PC-3 (cell line): ENCODE data around the gene ARHGEF7. TPM values are rescaled to one million over a fixed set of nuclear protein-coding genes. Genes with fewer than 3 reads are reported as not detected.

Experiments used
- ATAC-seq: fragments of 200-7000 bp; cut with Tn5 transposase; 2 replicates; pipeline ENCODE4 v1.9.1; 2020; ENCODE audit warnings: mild to moderate bottlenecking, moderate library complexity
- BruUV-seq: library from RNA; stranded (reverse); fragments of 400-500 nt; replicated peaks from 2 replicates; lab custom pipeline; 2021; lab: Mats Ljungman, UMichigan
- CTCF ChIA-PET: fragments of 300-600 bp; sonication (Branson Sonifier 250); formaldehyde crosslinking; loops from one replicate; lab custom pipeline; 2022; ENCODE audit warnings: antibody characterized with exemption; lab: Charles Lee
- POLR2A ChIA-PET: fragments of 300-600 bp; sonication (Branson Sonifier 250); formaldehyde crosslinking; loops from one replicate; lab custom pipeline; 2022; ENCODE audit warnings: antibody characterized with exemption; ENCODE audit not compliant: unreplicated experiment; lab: Charles Lee
- DNase-seq: peaks from one replicate; pipeline ENCODE4 v3.0.0-alpha.2; 2015
- H2AFZ ChIP-seq: fragments of 300-600 bp; sonication (generic); 2 replicates; pipeline ENCODE4 v1.6.0; 2016; ENCODE audit warnings: antibody characterized with exemption, low read length
- H3F3A ChIP-seq: fragments of 300-600 bp; sonication (generic); one replicate; pipeline ENCODE4 v1.6.0; 2017; ENCODE audit warnings: antibody characterized with exemption, low read length, control low read depth, mild to moderate bottlenecking; ENCODE audit not compliant: unreplicated experiment
- H3K27ac ChIP-seq: fragments of 300-600 bp; sonication (generic); 2 replicates; pipeline ENCODE4 v1.5.1; 2016; ENCODE audit warnings: mild to moderate bottlenecking, low read length
- H3K27me3 ChIP-seq: fragments of 300-600 bp; sonication (generic); 2 replicates; pipeline ENCODE4 v1.6.1; 2016; ENCODE audit warnings: low read length, mixed read lengths
- H3K36me3 ChIP-seq: fragments of 300-600 bp; sonication (generic); 2 replicates; pipeline ENCODE4 v1.6.1; 2016; ENCODE audit warnings: low read depth, mixed run types, low read length, mixed read lengths
- H3K4me1 ChIP-seq: fragments of 300-600 bp; sonication (generic); 2 replicates; pipeline ENCODE4 v1.5.1; 2016; ENCODE audit warnings: low read length; ENCODE audit not compliant: insufficient read depth
- H3K4me2 ChIP-seq: fragments of 300-600 bp; sonication (generic); 2 replicates; pipeline ENCODE4 v1.6.0; 2016; ENCODE audit warnings: low read length
- H3K4me3 ChIP-seq: fragments of 300-600 bp; sonication (generic); 2 replicates; pipeline ENCODE4 v1.5.1; 2016; ENCODE audit warnings: mild to moderate bottlenecking, low read length, mixed read lengths
- H3K79me2 ChIP-seq: fragments of 300-600 bp; sonication (generic); 2 replicates; pipeline ENCODE4 v1.6.1; 2017; ENCODE audit warnings: low read length, mixed read lengths
- H3K9ac ChIP-seq: fragments of 300-600 bp; sonication (generic); 2 replicates; pipeline ENCODE4 v1.6.0; 2016; ENCODE audit warnings: mild to moderate bottlenecking, low read length
- H3K9me2 ChIP-seq: fragments of 300-600 bp; sonication (generic); replicated peaks from 2 replicates; pipeline ENCODE4 v1.6.1; 2016; ENCODE audit warnings: mixed run types, low read length, mixed read lengths
- H3K9me3 ChIP-seq: fragments of 300-600 bp; sonication (generic); 2 replicates; pipeline ENCODE4 v1.6.1; 2016; ENCODE audit warnings: low read length, mixed read lengths
- H4K20me1 ChIP-seq: fragments of 300-600 bp; sonication (generic); 2 replicates; pipeline ENCODE4 v1.6.1; 2016; ENCODE audit warnings: low read length, mixed read lengths
- EZH2 ChIP-seq: fragments of 300-600 bp; sonication (generic); IDR thresholded peaks from one replicate; pipeline ENCODE4 v1.6.1; 2017; ENCODE audit warnings: antibody characterized with exemption, mild to moderate bottlenecking, low read length; ENCODE audit not compliant: unreplicated experiment
- EZH2phosphoT487 ChIP-seq: fragments of 300-600 bp; sonication (generic); IDR thresholded peaks from 2 replicates; pipeline ENCODE4 v1.6.1; 2018; ENCODE audit warnings: mild to moderate bottlenecking, antibody characterized with exemption, low read length, borderline replicate concordance
- intact Hi-C: fragments of 100-400 bp; cut with micrococcal nuclease; formaldehyde crosslinking; loops from 2 replicates; pipeline ENCODE4 v1.9.0; 2023
- total RNA-seq: library from RNA; depleted of rRNA; stranded (reverse); fragments of >200 nt; gene quantifications from 2 replicates; pipeline ENCODE4 v1.2.3, GENCODE V29; 2014
- TF ChIP-seq, protein P1 (sequence below): fragments of 300-600 bp; sonication (generic); conservative IDR thresholded peaks from 2 replicates; pipeline ENCODE4 v1.5.1; 2017; ENCODE audit warnings: antibody characterized with exemption, low read depth, mild to moderate bottlenecking, low read length

ARHGEF7 gene
- total RNA-seq, 1 experiment from 2014 or later = 14.7 TPM

DNA sequence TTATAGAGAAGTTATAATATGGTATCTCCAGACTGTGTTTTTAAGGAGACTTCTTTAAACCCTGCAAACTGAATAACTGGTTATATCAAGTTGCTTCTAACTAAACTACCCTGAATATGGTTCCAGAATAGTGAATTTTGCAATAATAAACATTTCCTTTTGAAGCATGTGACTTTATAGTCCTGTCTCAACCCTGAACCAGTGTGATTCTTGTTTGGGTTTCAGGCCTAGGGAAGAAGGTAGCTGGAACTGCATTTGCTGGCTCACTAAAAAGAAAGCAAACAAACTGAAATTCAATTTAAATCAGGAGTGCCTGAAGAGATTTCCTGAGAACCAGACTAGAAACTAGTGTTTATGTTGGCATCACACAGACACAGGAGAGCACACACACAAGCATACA is 4.9 kb downstream of the ARHGEF7 start:
- no peak overlapping the region for H3K9ac ChIP-seq
- H3K4me1 ChIP-seq = peaks cover 3% of the 10 kb centered on the region; the same call in 1 of the 2 replicates
- DNase-seq = no peak
- POLR2A ChIA-PET = no interaction called here
- no peaks in the 10 kb centered on the region for H3K9me2 ChIP-seq
- H3K4me3 ChIP-seq = no peak overlapping the region
- no peak overlapping the region for H3K27ac ChIP-seq
- peaks cover 56% of the 10 kb centered on the region for H3K27me3 ChIP-seq
- H3F3A ChIP-seq = no peaks in the 10 kb centered on the region
- no peaks in the 10 kb centered on the region for H3K9me3 ChIP-seq
- intact Hi-C loops = no loop called here
- H4K20me1 ChIP-seq = no peaks in the 10 kb centered on the region
- no TSS peak for BruUV-seq
- no peak overlapping the region for H3K4me2 ChIP-seq
- CTCF ChIA-PET = no interaction called here
- no peak overlapping the region for H2AFZ ChIP-seq
- no peak for ATAC-seq
- TF ChIP-seq, protein P1, sequence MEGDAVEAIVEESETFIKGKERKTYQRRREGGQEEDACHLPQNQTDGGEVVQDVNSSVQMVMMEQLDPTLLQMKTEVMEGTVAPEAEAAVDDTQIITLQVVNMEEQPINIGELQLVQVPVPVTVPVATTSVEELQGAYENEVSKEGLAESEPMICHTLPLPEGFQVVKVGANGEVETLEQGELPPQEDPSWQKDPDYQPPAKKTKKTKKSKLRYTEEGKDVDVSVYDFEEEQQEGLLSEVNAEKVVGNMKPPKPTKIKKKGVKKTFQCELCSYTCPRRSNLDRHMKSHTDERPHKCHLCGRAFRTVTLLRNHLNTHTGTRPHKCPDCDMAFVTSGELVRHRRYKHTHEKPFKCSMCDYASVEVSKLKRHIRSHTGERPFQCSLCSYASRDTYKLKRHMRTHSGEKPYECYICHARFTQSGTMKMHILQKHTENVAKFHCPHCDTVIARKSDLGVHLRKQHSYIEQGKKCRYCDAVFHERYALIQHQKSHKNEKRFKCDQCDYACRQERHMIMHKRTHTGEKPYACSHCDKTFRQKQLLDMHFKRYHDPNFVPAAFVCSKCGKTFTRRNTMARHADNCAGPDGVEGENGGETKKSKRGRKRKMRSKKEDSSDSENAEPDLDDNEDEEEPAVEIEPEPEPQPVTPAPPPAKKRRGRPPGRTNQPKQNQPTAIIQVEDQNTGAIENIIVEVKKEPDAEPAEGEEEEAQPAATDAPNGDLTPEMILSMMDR = no peak
- no peak for TF ChIP-seq EZH2phosphoT487
- no peak for TF ChIP-seq EZH2
- H3K79me2 ChIP-seq = no peaks in the 10 kb centered on the region
- no peaks in the 10 kb centered on the region for H3K36me3 ChIP-seq

DNA sequence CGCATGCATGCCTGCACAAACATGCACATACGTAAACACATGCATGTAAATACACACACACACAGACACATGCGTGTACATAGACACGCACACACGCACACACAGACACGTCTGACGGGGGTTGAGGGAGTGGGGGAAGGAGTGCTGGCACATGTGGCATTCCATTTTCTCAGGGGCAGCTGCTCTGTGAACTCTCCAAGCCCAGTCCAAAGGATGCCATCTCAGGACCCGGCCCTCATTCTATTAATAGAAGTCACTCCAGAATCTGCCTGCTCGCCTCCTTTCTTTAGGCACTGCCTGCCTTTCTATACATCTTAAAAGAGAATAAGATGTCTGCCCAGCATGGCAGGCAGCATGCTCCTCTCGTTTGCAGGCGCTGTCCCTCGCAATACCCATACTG is 5.3 kb downstream of the ARHGEF7 start:
- intact Hi-C loops = no loop called here
- H3K9me2 ChIP-seq = no peaks in the 10 kb centered on the region
- ChIA-PET CTCF (no interaction called here), POLR2A (no interaction called here)
- no peak overlapping the region for H2AFZ ChIP-seq
- no peak overlapping the region for H3K9ac ChIP-seq
- no peak overlapping the region for H3K27ac ChIP-seq
- ATAC-seq = no peak
- H3K4me3 ChIP-seq = no peak overlapping the region
- H3K4me2 ChIP-seq = no peak overlapping the region
- no peaks in the 10 kb centered on the region for H3K79me2 ChIP-seq
- no peaks in the 10 kb centered on the region for H3F3A ChIP-seq
- TF ChIP-seq EZH2 (no peak), EZH2phosphoT487 (no peak)
- TF ChIP-seq, protein P1 = no peak
- peaks cover 3% of the 10 kb centered on the region; the same call in 1 of the 2 replicates for H3K4me1 ChIP-seq
- H3K36me3 ChIP-seq = no peaks in the 10 kb centered on the region
- peaks cover 60% of the 10 kb centered on the region for H3K27me3 ChIP-seq
- H4K20me1 ChIP-seq = no peaks in the 10 kb centered on the region
- no TSS peak for BruUV-seq
- H3K9me3 ChIP-seq = no peaks in the 10 kb centered on the region
- no peak for DNase-seq

DNA sequence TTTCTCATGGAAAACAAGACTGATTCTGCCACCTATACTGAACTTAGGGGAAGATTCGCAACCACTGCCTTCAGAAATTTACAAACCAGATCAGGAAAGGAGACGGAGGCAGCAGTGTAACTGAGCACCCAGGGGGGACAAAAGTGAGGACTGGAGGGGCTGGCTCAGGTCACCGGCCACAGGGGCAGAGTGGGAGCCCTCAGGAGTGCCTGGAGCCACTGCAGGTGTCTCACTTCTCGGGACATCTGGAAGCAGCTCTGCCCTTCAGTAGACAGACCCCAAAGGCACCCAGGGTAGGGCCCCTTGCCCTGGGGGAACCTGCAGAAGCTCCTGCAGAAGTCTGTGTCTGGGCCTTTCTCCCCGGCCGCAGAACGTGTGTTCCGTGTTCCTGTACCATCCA is 5.8 kb downstream of the ARHGEF7 start:
- intact Hi-C loops = no loop called here
- Histone ChIP-seq H3K36me3 (no peaks in the 10 kb centered on the region), H3K9ac (no peak overlapping the region), H3K27ac (no peak overlapping the region), H3K79me2 (no peaks in the 10 kb centered on the region), H3K4me2 (no peak overlapping the region), H3F3A (no peaks in the 10 kb centered on the region), H3K27me3 (peaks cover 64% of the 10 kb centered on the region), H3K9me2 (no peaks in the 10 kb centered on the region), H2AFZ (no peak overlapping the region), H3K4me3 (no peak overlapping the region), H4K20me1 (no peaks in the 10 kb centered on the region), H3K9me3 (no peaks in the 10 kb centered on the region), H3K4me1 (peaks cover 3% of the 10 kb centered on the region; the same call in 1 of the 2 replicates)
- POLR2A ChIA-PET = no interaction called here
- no TSS peak for BruUV-seq
- no peak for TF ChIP-seq EZH2phosphoT487
- no peak for TF ChIP-seq EZH2
- TF ChIP-seq, protein P1 = no peak
- CTCF ChIA-PET = no interaction called here
- no peak for DNase-seq
- no peak for ATAC-seq
